ENCODE data around the gene RNF225. TPM values are rescaled to one million over a fixed set of nuclear protein-coding genes. Genes with fewer than 3 reads are reported as not detected.
A peak's percentile ranks its signal among the peaks of the same experiment; 100 is the strongest.

The RNF225 gene
- total and polyA plus RNA-seq, 2 of the 13 experiments (the other 11 are each of a cell fraction or from before 2014, with no cell fraction given) = not detected

DNA sequence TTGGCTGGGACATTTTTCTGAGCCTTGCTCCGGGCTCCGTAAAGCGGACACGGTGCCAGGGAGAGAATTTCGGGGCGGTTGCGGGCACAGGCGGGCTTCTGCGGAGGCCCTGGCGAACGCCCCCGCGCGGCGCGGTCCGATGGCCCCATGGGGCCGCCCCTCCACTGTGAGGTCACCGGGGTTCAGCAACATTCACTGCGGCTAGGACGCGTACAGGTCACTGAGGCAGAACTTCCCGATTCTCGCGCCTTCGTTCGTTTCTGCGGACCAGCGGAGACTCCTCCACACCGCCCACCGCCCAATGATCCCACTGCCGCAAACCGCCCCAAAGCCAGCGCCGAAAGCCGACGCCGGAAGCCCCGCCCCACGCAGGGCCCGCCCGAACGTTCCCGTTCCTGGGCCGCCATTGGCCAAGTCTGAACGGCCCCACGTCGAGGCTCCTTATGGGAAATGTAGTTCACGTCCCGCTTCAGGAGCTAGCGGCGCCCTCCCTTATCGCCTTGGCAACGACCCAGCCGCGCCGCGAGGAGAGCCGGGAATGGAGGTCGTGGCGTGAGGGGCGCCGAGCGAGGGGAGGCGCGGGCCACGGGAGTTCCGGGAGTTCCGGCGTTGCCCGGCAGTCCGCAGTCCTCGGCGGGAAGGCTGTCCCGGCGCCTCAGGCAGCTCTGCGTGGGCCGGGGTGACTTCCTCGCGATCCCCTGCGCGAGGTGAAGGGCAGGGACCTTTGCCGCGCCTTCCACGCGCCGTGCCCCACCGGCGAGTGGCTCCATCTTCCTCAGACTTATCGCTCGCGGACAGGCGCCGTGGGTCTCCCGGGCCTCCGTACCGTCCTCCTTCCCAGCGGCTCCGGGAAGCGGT lies 12.9 kb downstream of the RNF225 start, which contains the start of gene ZNF584 (continued):
- TF ChIP-seq, protein P1, sequence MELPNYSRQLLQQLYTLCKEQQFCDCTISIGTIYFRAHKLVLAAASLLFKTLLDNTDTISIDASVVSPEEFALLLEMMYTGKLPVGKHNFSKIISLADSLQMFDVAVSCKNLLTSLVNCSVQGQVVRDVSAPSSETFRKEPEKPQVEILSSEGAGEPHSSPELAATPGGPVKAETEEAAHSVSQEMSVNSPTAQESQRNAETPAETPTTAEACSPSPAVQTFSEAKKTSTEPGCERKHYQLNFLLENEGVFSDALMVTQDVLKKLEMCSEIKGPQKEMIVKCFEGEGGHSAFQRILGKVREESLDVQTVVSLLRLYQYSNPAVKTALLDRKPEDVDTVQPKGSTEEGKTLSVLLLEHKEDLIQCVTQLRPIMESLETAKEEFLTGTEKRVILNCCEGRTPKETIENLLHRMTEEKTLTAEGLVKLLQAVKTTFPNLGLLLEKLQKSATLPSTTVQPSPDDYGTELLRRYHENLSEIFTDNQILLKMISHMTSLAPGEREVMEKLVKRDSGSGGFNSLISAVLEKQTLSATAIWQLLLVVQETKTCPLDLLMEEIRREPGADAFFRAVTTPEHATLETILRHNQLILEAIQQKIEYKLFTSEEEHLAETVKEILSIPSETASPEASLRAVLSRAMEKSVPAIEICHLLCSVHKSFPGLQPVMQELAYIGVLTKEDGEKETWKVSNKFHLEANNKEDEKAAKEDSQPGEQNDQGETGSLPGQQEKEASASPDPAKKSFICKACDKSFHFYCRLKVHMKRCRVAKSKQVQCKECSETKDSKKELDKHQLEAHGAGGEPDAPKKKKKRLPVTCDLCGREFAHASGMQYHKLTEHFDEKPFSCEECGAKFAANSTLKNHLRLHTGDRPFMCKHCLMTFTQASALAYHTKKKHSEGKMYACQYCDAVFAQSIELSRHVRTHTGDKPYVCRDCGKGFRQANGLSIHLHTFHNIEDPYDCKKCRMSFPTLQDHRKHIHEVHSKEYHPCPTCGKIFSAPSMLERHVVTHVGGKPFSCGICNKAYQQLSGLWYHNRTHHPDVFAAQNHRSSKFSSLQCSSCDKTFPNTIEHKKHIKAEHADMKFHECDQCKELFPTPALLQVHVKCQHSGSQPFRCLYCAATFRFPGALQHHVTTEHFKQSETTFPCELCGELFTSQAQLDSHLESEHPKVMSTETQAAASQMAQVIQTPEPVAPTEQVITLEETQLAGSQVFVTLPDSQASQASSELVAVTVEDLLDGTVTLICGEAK (IDR thresholded peaks at IDR 0.05) = no peak
- TF ChIP-seq, protein P1 (CRISPR knock-in tag; IDR thresholded peaks at IDR 0.05) = 0 out of 2 replicates have a peak, but pooled peaks have one; percentile 14
- TF ChIP-seq ZNF274 (CRISPR knock-in tag; IDR thresholded peaks at IDR 0.05) (no peak), ZNF256 (CRISPR knock-in tag; conservative IDR thresholded peaks at IDR 0.05) (no peak), ZNF441 (CRISPR knock-in tag; IDR thresholded peaks at IDR 0.05; ENCODE audit: borderline replicate concordance) (peak; percentile 30; the same call in 1 of the 2 replicates), KLF6 (CRISPR knock-in tag; IDR thresholded peaks at IDR 0.05) (no peak), ZNF552 (CRISPR knock-in tag; IDR thresholded peaks at IDR 0.05; ENCODE audit: borderline replicate concordance) (no peak), TAF1 (CRISPR knock-in tag; IDR thresholded peaks at IDR 0.05) (peak; percentile 82), MAX (IDR thresholded peaks at IDR 0.05) (peak; percentile 64), RAD51 (IDR thresholded peaks at IDR 0.05; ENCODE audit: borderline replicate concordance) (no peak), ZNF180 (CRISPR knock-in tag; IDR thresholded peaks at IDR 0.05; ENCODE audit: borderline replicate concordance, low read depth) (no peak), BRCA1 (CRISPR knock-in tag; IDR thresholded peaks at IDR 0.05) (no peak), ZBTB34 (CRISPR knock-in tag; IDR thresholded peaks at IDR 0.05) (peak; percentile 77; the same call in 1 of the 2 replicates), ATM (IDR thresholded peaks at IDR 0.05; ENCODE audit: borderline replicate concordance) (no peak), SP140L (CRISPR knock-in tag; IDR thresholded peaks at IDR 0.05; ENCODE audit: borderline replicate concordance) (no peak), MXD3 (CRISPR knock-in tag; IDR thresholded peaks at IDR 0.05) (0 out of 2 replicates have a peak, but pooled peaks have one; percentile 58)
- TF ChIP-seq, protein P2, sequence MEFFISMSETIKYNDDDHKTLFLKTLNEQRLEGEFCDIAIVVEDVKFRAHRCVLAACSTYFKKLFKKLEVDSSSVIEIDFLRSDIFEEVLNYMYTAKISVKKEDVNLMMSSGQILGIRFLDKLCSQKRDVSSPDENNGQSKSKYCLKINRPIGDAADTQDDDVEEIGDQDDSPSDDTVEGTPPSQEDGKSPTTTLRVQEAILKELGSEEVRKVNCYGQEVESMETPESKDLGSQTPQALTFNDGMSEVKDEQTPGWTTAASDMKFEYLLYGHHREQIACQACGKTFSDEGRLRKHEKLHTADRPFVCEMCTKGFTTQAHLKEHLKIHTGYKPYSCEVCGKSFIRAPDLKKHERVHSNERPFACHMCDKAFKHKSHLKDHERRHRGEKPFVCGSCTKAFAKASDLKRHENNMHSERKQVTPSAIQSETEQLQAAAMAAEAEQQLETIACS (CRISPR knock-in tag; IDR thresholded peaks at IDR 0.05) = no peak
